Neural cell (in vitro differentiated cells): ENCODE measurements around the gene NAAA. TPM values are rescaled to one million over a fixed set of nuclear protein-coding genes. Genes with fewer than 3 reads are reported as not detected.

Experiments
- H2AFZ ChIP-seq: fragments of 200-600, 300-800 bp; sonication (generic), shearing (Covaris generic); 2 replicates; pipeline ENCODE4 v1.6.0; 2014; ENCODE audit warnings: low read depth, mild to moderate bottlenecking, antibody characterized with exemption, low read length, moderate library complexity
- H3F3A ChIP-seq: fragments of 200-600 bp; shearing (Covaris generic); 2 replicates; pipeline ENCODE4 v1.6.1; 2016; ENCODE audit warnings: mild to moderate bottlenecking, moderate library complexity, mixed read lengths, antibody characterized with exemption, low read length; ENCODE audit not compliant: insufficient read depth, poor library complexity, severe bottlenecking
- H3K27ac ChIP-seq: fragments of 200-600, 300-800 bp; sonication (generic), shearing (Covaris generic); 2 replicates; pipeline ENCODE4 v1.5.1; 2014; ENCODE audit warnings: mild to moderate bottlenecking, low read length, moderate library complexity
- H3K27me3 ChIP-seq: fragments of 300-800, 200-600 bp; sonication (generic), shearing (Covaris generic); 2 replicates; pipeline ENCODE4 v1.6.0; 2014; ENCODE audit warnings: mild to moderate bottlenecking, low read depth, low read length, moderate library complexity; ENCODE audit not compliant: insufficient read depth
- H3K36me3 ChIP-seq: fragments of 300-800, 200-600 bp; sonication (generic), shearing (Covaris generic); 2 replicates; pipeline ENCODE4 v1.5.1; 2014; ENCODE audit warnings: mild to moderate bottlenecking, antibody characterized with exemption, low read length, moderate library complexity; ENCODE audit not compliant: insufficient read depth
- H3K4me2 ChIP-seq: fragments of 300-800, 200-600 bp; sonication (generic), shearing (Covaris generic); 2 replicates; pipeline ENCODE4 v1.6.0; 2014; ENCODE audit warnings: mild to moderate bottlenecking, low read length
- H3K4me3 ChIP-seq: fragments of 300-800, 200-600 bp; sonication (generic), shearing (Covaris generic); 2 replicates; pipeline ENCODE4 v1.5.1; 2014; ENCODE audit warnings: mild to moderate bottlenecking, low read length, moderate library complexity
- H3K79me2 ChIP-seq: fragments of 200-600 bp; shearing (Covaris generic); replicated peaks from 2 replicates; pipeline ENCODE4 v1.6.0; 2014; ENCODE audit warnings: mild to moderate bottlenecking, low read length, moderate library complexity; ENCODE audit not compliant: insufficient read depth
- H3K9ac ChIP-seq: fragments of 300-800, 200-600 bp; sonication (generic), shearing (Covaris generic); 2 replicates; pipeline ENCODE4 v1.6.1; 2016; ENCODE audit warnings: mild to moderate bottlenecking, low read length, mixed read lengths
- H3K9me2 ChIP-seq: fragments of 200-600 bp; shearing (Covaris generic); 2 replicates; pipeline ENCODE4 v1.6.1; 2016; ENCODE audit warnings: mild to moderate bottlenecking, low read length, mixed read lengths; ENCODE audit not compliant: insufficient read depth
- H3K9me3 ChIP-seq: fragments of 200-600, 300-800 bp; sonication (generic), shearing (Covaris generic); 2 replicates; pipeline ENCODE4 v1.6.1; 2016; ENCODE audit warnings: mild to moderate bottlenecking, mixed run types, low read length, moderate library complexity, mixed read lengths
- H4K20me1 ChIP-seq: fragments of 200-600 bp; shearing (Covaris generic); 2 replicates; pipeline ENCODE4 v1.6.1; 2016; ENCODE audit warnings: mild to moderate bottlenecking, mixed run types; ENCODE audit not compliant: insufficient read depth
- EP300 ChIP-seq: fragments of 450-650 bp; conservative IDR thresholded peaks from 2 replicates; pipeline ENCODE4 v1.6.1; 2014; ENCODE audit warnings: antibody characterized with exemption, mild to moderate bottlenecking, moderate library complexity; ENCODE audit not compliant: poor library complexity, severe bottlenecking
- MXI1 ChIP-seq: fragments of 450-650 bp; conservative IDR thresholded peaks from 2 replicates; pipeline ENCODE4 v1.6.1; 2014; ENCODE audit warnings: antibody characterized with exemption, mild to moderate bottlenecking; ENCODE audit not compliant: poor library complexity, severe bottlenecking
- POLR2AphosphoS5 ChIP-seq: IDR thresholded peaks from 2 replicates; pipeline ENCODE4 v1.6.1; 2012
- RAD21 ChIP-seq: fragments of 450-650 bp; conservative IDR thresholded peaks from 2 replicates; pipeline ENCODE4 v1.6.1; 2014; ENCODE audit warnings: antibody characterized with exemption, mild to moderate bottlenecking, moderate library complexity
- SMC3 ChIP-seq: fragments of 450-650 bp; conservative IDR thresholded peaks from 2 replicates; pipeline ENCODE4 v1.6.1; 2014; ENCODE audit warnings: antibody characterized with exemption, mild to moderate bottlenecking, moderate library complexity; ENCODE audit not compliant: poor library complexity
- TAF1 ChIP-seq: IDR thresholded peaks from 2 replicates; pipeline ENCODE4 v1.6.1; 2012; ENCODE audit warnings: low read depth
- polyA plus RNA-seq: library from polyadenylated mRNA; depleted of rRNA; stranded (reverse); fragments of >200 nt; gene quantifications from 2 replicates; pipeline ENCODE4 v1.2.3, GENCODE V29; 2014

The NAAA gene
- polyA plus RNA-seq, 1 donor from 2014 or later: 11.9 TPM

- no peak overlapping the region for H3K4me3 ChIP-seq
- H2AFZ ChIP-seq: no peak overlapping the region
- no peaks in the 10 kb centered on the region for H3F3A ChIP-seq
- no peaks in the 10 kb centered on the region for H3K79me2 ChIP-seq
- H3K27me3 ChIP-seq: no peaks in the 10 kb centered on the region
- H3K36me3 ChIP-seq: no peaks in the 10 kb centered on the region
- TF ChIP-seq TAF1 (no peak), EP300 (no peak), RAD21 (no peak), POLR2AphosphoS5 (no peak), SMC3 (no peak), MXI1 (no peak)
- no peaks in the 10 kb centered on the region for H4K20me1 ChIP-seq
- no peaks in the 10 kb centered on the region for H3K9me3 ChIP-seq
- no peak overlapping the region for H3K27ac ChIP-seq
- H3K4me2 ChIP-seq: no peak overlapping the region
- H3K9me2 ChIP-seq: no peaks in the 10 kb centered on the region
- H3K9ac ChIP-seq: no peak overlapping the region
These were observed 71.7 kb downstream of the NAAA start for GRCh38 chr4:75869100-75869499.

GRCh38 chr4:75867130-75867529 is 73.7 kb downstream of the NAAA start:
- no peak overlapping the region for H3K27ac ChIP-seq
- H4K20me1 ChIP-seq: no peaks in the 10 kb centered on the region
- no peak for TF ChIP-seq MXI1
- no peaks in the 10 kb centered on the region for H3K36me3 ChIP-seq
- no peak overlapping the region for H3K4me3 ChIP-seq
- no peaks in the 10 kb centered on the region for H3K9me2 ChIP-seq
- H3K9me3 ChIP-seq: no peaks in the 10 kb centered on the region
- no peak overlapping the region for H3K9ac ChIP-seq
- no peaks in the 10 kb centered on the region for H3F3A ChIP-seq
- H3K4me2 ChIP-seq: no peak overlapping the region
- no peaks in the 10 kb centered on the region for H3K27me3 ChIP-seq
- H3K79me2 ChIP-seq: no peaks in the 10 kb centered on the region
- no peak overlapping the region for H2AFZ ChIP-seq

Other genes starting within 250 kb of the NAAA start
- 37.6 and 40.0 TPM in 2 replicates for gene USO1, start 216.4 kb downstream of the NAAA start, polyA plus RNA-seq
- gene PPEF2, start 38.6 kb downstream of the NAAA start, polyA plus RNA-seq: 0.28 TPM in 1 of 2 replicates, not detected in the other
- gene SDAD1, start 49.9 kb upstream of the NAAA start, polyA plus RNA-seq: 19.1 and 22.6 TPM in 2 replicates
- not detected in 2 replicates for gene CXCL9, start 66.5 kb upstream of the NAAA start, polyA plus RNA-seq
- gene CXCL10, start 82.5 kb upstream of the NAAA start, polyA plus RNA-seq: not detected in 2 replicates
- 0.18 and 0.33 TPM in 2 replicates for gene CXCL11, start 95.1 kb upstream of the NAAA start, polyA plus RNA-seq
- gene ART3, start 133.7 kb upstream of the NAAA start, polyA plus RNA-seq: 0.25 TPM in 1 of 2 replicates, not detected in the other
- 103 and 123 TPM in 2 replicates for gene NUP54, start 207.4 kb upstream of the NAAA start, polyA plus RNA-seq